ENCODE data around the gene LRCH3.
A peak's percentile ranks its signal among the peaks of the same experiment; 100 is the strongest.

LRCH3 gene

DNA sequence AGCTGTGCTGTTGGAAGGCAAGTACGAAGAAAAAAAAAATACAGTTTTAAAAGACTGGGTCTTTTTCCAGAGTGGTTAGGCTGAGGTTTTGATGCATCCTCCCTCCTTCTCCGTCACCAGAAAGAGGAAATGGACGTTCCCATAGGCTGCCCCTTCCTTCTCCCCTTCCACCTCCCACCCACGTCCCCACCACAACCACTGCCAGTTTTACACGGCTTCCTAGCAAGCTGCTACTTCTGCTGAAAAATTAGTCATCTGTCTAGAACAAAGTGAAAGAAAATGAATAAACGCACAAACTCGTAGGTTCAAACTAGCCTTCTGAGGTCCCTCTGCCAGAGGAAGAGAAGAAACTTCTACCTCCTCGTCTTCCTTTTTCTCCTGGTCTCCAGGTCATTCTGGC, 87.4 kb downstream of the LRCH3 start:
- H3K4me1 ChIP-seq (ENCODE audit: low read depth, poor library complexity, severe bottlenecking) = peaks cover 11% of the 10 kb centered on the region
- H2AFZ ChIP-seq (ENCODE audit: low read depth) = no peak overlapping the region
- no peaks in the 10 kb centered on the region for H3K27me3 ChIP-seq (ENCODE audit: insufficient read depth, low read depth)
- no peak for TF ChIP-seq CTCF (conservative IDR thresholded peaks at IDR 0.05; ENCODE audit: low read depth, low read length)
- H3K79me2 ChIP-seq (ENCODE audit: insufficient read depth, low read depth) = no peaks in the 10 kb centered on the region
- H3K4me2 ChIP-seq = no peak overlapping the region
- H4K20me1 ChIP-seq (ENCODE audit: insufficient read depth) = no peaks in the 10 kb centered on the region
- H3K36me3 ChIP-seq (ENCODE audit: insufficient read depth) = no peaks in the 10 kb centered on the region
- H3K27ac ChIP-seq = no peak overlapping the region
- H3K9ac ChIP-seq = no peak overlapping the region
- no peak overlapping the region for H3K4me3 ChIP-seq (IDR thresholded peaks at IDR 0.05; ENCODE audit: insufficient read depth, low read depth, low read length)

DNA sequence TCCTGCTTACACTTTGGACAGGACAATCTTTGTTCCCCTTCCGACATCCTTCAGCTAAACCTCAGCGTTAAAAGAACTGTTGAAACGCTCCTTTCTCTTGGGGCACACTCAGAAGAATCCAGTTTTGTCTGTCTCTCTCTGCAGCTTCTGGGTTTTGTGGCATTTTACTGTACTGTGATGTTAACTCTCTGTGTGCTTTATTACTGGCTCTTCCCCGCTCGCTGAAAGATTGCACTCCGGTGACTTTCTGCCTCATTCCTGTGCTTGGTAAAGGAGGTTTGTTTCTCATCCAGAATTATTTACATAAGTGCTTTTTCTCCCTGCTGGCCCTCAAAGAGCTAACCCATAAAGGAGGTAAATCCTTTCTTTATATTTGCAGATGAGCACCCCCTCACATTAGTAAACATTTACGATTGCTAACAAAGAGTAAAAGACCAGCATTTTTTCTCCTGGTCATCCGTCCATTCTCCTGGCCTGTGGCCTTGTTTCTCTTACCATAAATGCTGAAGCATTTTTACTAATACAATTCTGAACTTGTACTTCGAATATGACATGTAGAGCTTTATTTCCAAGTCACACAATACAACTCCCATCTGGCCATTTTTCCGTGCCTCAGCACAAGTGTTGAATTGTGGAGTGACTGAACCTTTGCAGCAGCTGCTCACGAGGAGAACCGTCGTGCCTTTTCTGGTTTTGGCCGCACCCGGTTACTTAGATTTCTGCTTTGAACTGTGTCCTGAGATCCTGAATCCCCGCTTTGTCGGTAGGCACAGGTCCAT, 89.6 kb downstream of the LRCH3 start:
- no peak overlapping the region for H3K9ac ChIP-seq
- no peak overlapping the region for H2AFZ ChIP-seq (ENCODE audit: low read depth)
- no peak overlapping the region for H3K4me2 ChIP-seq
- H3K27ac ChIP-seq = no peak overlapping the region
- no peaks in the 10 kb centered on the region for H3K79me2 ChIP-seq (ENCODE audit: insufficient read depth, low read depth)
- H3K36me3 ChIP-seq (ENCODE audit: insufficient read depth) = no peaks in the 10 kb centered on the region
- H3K4me3 ChIP-seq (IDR thresholded peaks at IDR 0.05; ENCODE audit: insufficient read depth, low read depth, low read length) = no peak overlapping the region
- no peak for TF ChIP-seq CTCF (conservative IDR thresholded peaks at IDR 0.05; ENCODE audit: low read depth, low read length)
- H3K27me3 ChIP-seq (ENCODE audit: insufficient read depth, low read depth) = no peaks in the 10 kb centered on the region
- no peaks in the 10 kb centered on the region for H4K20me1 ChIP-seq (ENCODE audit: insufficient read depth)
- peaks cover 11% of the 10 kb centered on the region for H3K4me1 ChIP-seq (ENCODE audit: low read depth, poor library complexity, severe bottlenecking)

DNA sequence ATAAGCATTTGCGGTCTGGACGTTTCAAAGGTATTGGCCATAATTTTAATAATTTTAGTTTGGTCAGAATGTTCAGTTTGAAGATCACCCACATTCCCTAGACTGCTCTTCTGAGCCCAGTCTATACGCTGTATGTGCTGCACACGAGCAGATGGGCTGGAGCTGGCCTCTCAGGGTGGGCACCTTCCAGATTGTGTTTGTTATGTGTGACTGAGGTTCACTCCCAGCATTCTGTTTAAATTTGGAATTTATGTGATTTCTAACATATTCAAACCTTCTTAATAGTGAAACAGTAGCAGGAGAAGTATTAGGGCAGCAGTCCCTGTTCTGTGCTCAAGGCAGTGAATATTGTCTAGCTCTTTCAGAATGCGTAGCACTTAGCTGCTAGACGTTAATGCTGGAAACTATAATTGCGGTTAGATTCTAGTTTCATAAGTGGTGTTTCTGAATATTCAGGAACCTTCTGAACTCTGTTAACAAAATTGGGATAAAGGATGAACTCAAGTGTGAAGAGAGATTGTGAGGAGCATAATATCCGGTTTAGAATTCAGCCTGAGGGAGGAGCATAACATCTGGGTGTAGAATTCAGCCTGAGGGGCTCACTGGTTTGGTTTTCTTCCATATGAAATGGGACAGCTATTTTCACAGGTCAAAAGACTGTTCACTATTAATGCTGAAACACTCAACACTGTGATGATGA, 90.4 kb downstream of the LRCH3 start:
- peaks cover 11% of the 10 kb centered on the region for H3K4me1 ChIP-seq (ENCODE audit: low read depth, poor library complexity, severe bottlenecking)
- no peaks in the 10 kb centered on the region for H4K20me1 ChIP-seq (ENCODE audit: insufficient read depth)
- TF ChIP-seq CTCF (conservative IDR thresholded peaks at IDR 0.05; ENCODE audit: low read depth, low read length) = no peak
- no peak overlapping the region for H3K27ac ChIP-seq
- H3K4me2 ChIP-seq = 0 out of 2 replicates have a peak overlapping the region, but pooled peaks have one; percentile 1
- no peak overlapping the region for H3K4me3 ChIP-seq (IDR thresholded peaks at IDR 0.05; ENCODE audit: insufficient read depth, low read depth, low read length)
- H3K9ac ChIP-seq = no peak overlapping the region
- no peak overlapping the region for H2AFZ ChIP-seq (ENCODE audit: low read depth)
- H3K36me3 ChIP-seq (ENCODE audit: insufficient read depth) = no peaks in the 10 kb centered on the region
- H3K79me2 ChIP-seq (ENCODE audit: insufficient read depth, low read depth) = no peaks in the 10 kb centered on the region
- H3K27me3 ChIP-seq (ENCODE audit: insufficient read depth, low read depth) = no peaks in the 10 kb centered on the region

DNA sequence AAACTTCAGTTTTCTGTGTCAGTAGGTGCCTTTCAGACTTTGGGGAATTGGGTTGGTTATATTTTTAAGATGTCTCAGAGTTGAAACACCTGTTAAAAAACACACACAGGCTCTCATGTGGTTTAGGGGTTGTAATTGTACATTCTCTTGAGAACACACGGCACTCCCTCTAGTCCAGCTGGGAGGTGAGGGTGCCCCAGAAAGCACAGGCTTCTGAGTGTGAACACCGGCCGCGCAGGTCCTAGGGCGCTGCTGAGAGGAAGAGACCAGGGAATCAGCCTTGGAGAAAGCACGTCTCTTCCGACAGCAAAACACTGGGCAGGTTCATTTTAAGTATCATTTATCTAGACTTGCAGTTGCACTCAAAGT, 90.9 kb downstream of the LRCH3 start:
- Histone ChIP-seq H2AFZ (ENCODE audit: low read depth) (no peak overlapping the region), H3K27ac (no peak overlapping the region), H3K27me3 (ENCODE audit: insufficient read depth, low read depth) (no peaks in the 10 kb centered on the region), H3K79me2 (ENCODE audit: insufficient read depth, low read depth) (no peaks in the 10 kb centered on the region), H3K4me2 (0 out of 2 replicates have a peak overlapping the region, but pooled peaks have one; percentile 1), H3K9ac (no peak overlapping the region), H3K4me1 (ENCODE audit: low read depth, poor library complexity, severe bottlenecking) (peaks cover 11% of the 10 kb centered on the region), H3K4me3 (IDR thresholded peaks at IDR 0.05; ENCODE audit: insufficient read depth, low read depth, low read length) (no peak overlapping the region), H3K36me3 (ENCODE audit: insufficient read depth) (no peaks in the 10 kb centered on the region), H4K20me1 (ENCODE audit: insufficient read depth) (no peaks in the 10 kb centered on the region)
- TF ChIP-seq CTCF (conservative IDR thresholded peaks at IDR 0.05; ENCODE audit: low read depth, low read length) = no peak

All from KMS-11 (cell line).